Measurements from ENCODE around the gene KANK2. TPM values are rescaled to one million over a fixed set of nuclear protein-coding genes. Genes with fewer than 3 reads are reported as not detected.

KANK2 gene
- total RNA-seq, 1 donor from 2014 or later = 23.0 TPM

DNA sequence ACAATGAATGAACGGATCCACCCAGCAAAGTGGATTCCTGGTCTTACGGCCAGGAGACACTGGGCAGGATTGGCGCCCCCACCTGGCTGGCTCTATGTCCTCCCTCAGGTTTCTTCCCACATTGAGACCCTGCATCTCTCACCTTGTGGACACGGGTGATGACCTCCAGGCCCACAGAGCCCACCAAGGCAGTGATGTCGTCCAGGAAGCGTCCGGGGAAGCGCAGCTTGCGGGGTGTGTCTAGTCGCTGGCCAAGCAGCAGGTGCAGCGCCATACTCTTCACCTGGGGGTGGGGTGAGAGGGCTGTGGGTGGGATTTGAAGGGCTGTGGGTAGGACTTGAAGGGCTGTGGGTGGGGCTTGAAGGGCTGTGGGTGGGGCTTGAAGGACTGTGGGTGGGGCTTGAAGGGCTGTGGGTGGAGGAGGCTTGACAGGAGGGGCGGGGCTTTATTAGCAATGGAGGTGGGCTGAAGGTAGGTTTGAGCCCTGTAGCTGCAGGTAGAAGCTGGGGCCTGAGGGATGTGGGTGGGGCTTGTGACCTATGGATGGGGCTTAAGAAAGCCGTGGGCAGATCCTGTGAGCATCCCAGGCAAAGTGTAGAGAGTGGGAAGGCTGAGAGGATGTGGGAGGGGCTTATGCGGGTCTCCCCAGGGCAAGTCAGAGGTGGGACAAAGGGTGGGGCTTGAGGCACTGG lies 30.0 kb upstream of the KANK2 start:
- peaks cover 2% of the 10 kb centered on the region for H3K4me1 Mint-ChIP-seq (ENCODE audit: low read depth, unreplicated experiment)
- DNase-seq = no peak
- H3K36me3 Mint-ChIP-seq (ENCODE audit: unreplicated experiment) = peaks cover 18% of the 10 kb centered on the region
- no peak overlapping the region for H3K27ac Mint-ChIP-seq (ENCODE audit: unreplicated experiment)
- peaks cover 5% of the 10 kb centered on the region for H3K9me3 Mint-ChIP-seq (ENCODE audit: unreplicated experiment)
- peaks cover 4% of the 10 kb centered on the region for H3K27me3 Mint-ChIP-seq (ENCODE audit: unreplicated experiment)
- TF ChIP-seq, protein P1, sequence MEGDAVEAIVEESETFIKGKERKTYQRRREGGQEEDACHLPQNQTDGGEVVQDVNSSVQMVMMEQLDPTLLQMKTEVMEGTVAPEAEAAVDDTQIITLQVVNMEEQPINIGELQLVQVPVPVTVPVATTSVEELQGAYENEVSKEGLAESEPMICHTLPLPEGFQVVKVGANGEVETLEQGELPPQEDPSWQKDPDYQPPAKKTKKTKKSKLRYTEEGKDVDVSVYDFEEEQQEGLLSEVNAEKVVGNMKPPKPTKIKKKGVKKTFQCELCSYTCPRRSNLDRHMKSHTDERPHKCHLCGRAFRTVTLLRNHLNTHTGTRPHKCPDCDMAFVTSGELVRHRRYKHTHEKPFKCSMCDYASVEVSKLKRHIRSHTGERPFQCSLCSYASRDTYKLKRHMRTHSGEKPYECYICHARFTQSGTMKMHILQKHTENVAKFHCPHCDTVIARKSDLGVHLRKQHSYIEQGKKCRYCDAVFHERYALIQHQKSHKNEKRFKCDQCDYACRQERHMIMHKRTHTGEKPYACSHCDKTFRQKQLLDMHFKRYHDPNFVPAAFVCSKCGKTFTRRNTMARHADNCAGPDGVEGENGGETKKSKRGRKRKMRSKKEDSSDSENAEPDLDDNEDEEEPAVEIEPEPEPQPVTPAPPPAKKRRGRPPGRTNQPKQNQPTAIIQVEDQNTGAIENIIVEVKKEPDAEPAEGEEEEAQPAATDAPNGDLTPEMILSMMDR (IDR thresholded peaks at IDR 0.05; ENCODE audit: partially characterized antibody, unreplicated experiment) = no peak
- H3K4me3 Mint-ChIP-seq (ENCODE audit: unreplicated experiment) = no peak overlapping the region

DNA sequence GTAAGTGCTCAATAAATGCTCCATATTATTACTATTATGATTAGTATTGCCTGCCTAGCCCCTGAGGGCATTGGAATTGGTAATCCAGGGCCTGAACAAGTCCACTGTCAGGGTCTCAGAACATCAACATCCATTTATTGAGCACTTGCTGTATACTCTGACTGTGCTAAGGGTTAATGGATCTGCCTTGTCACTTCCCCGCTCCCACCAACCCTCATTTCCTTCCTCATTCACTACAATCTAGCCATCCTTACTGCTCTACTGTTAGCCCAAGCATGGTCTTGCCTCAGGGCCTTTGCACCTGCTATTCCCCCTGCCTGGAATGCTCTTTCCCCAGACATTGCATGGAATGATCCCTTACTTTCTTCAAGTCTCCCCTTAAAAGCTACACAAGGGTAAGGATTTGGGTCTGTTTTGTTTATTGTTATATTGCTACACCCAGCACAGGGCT lies 29.4 kb upstream of the KANK2 start:
- Mint-ChIP-seq H3K4me1 (ENCODE audit: low read depth, unreplicated experiment) (peaks cover 2% of the 10 kb centered on the region), H3K27me3 (ENCODE audit: unreplicated experiment) (peaks cover 5% of the 10 kb centered on the region), H3K27ac (ENCODE audit: unreplicated experiment) (no peak overlapping the region), H3K36me3 (ENCODE audit: unreplicated experiment) (peaks cover 23% of the 10 kb centered on the region), H3K4me3 (ENCODE audit: unreplicated experiment) (no peak overlapping the region), H3K9me3 (ENCODE audit: unreplicated experiment) (peaks cover 7% of the 10 kb centered on the region)
- DNase-seq = no peak
- TF ChIP-seq, protein P1 (IDR thresholded peaks at IDR 0.05; ENCODE audit: partially characterized antibody, unreplicated experiment) = no peak

GRCh38 chr19:11225815-11226214 lies 28.5 kb upstream of the KANK2 start:
- TF ChIP-seq, protein P1 (IDR thresholded peaks at IDR 0.05; ENCODE audit: partially characterized antibody, unreplicated experiment) = no peak
- H3K9me3 Mint-ChIP-seq (ENCODE audit: unreplicated experiment) = peaks cover 7% of the 10 kb centered on the region
- H3K27me3 Mint-ChIP-seq (ENCODE audit: unreplicated experiment) = peaks cover 7% of the 10 kb centered on the region
- no peak overlapping the region for H3K4me3 Mint-ChIP-seq (ENCODE audit: unreplicated experiment)
- H3K4me1 Mint-ChIP-seq (ENCODE audit: low read depth, unreplicated experiment) = peaks cover 2% of the 10 kb centered on the region
- DNase-seq = no peak
- peaks cover 32% of the 10 kb centered on the region for H3K36me3 Mint-ChIP-seq (ENCODE audit: unreplicated experiment)
- no peak overlapping the region for H3K27ac Mint-ChIP-seq (ENCODE audit: unreplicated experiment)

- H3K4me3 Mint-ChIP-seq (ENCODE audit: unreplicated experiment) = no peak overlapping the region
- H3K9me3 Mint-ChIP-seq (ENCODE audit: unreplicated experiment) = peaks cover 7% of the 10 kb centered on the region
- H3K27ac Mint-ChIP-seq (ENCODE audit: unreplicated experiment) = no peak overlapping the region
- peaks cover 2% of the 10 kb centered on the region for H3K4me1 Mint-ChIP-seq (ENCODE audit: low read depth, unreplicated experiment)
- peaks cover 33% of the 10 kb centered on the region for H3K36me3 Mint-ChIP-seq (ENCODE audit: unreplicated experiment)
- no peak for DNase-seq
- TF ChIP-seq, protein P1 (IDR thresholded peaks at IDR 0.05; ENCODE audit: partially characterized antibody, unreplicated experiment) = no peak
- H3K27me3 Mint-ChIP-seq (ENCODE audit: unreplicated experiment) = peaks cover 9% of the 10 kb centered on the region
These were observed 27.8 kb upstream of the KANK2 start for GRCh38 chr19:11225172-11225571.

- no peak overlapping the region for H3K4me3 Mint-ChIP-seq (ENCODE audit: unreplicated experiment)
- H3K9me3 Mint-ChIP-seq (ENCODE audit: unreplicated experiment) = peaks cover 6% of the 10 kb centered on the region
- TF ChIP-seq, protein P1 (IDR thresholded peaks at IDR 0.05; ENCODE audit: partially characterized antibody, unreplicated experiment) = no peak
- H3K36me3 Mint-ChIP-seq (ENCODE audit: unreplicated experiment) = peaks cover 31% of the 10 kb centered on the region
- peaks cover 2% of the 10 kb centered on the region for H3K4me1 Mint-ChIP-seq (ENCODE audit: low read depth, unreplicated experiment)
- no peak overlapping the region for H3K27ac Mint-ChIP-seq (ENCODE audit: unreplicated experiment)
- H3K27me3 Mint-ChIP-seq (ENCODE audit: unreplicated experiment) = peaks cover 9% of the 10 kb centered on the region
- no peak for DNase-seq
These were observed 27.1 kb upstream of the KANK2 start for GRCh38 chr19:11224429-11224828.

Measured in glutamatergic neuron (in vitro differentiated cells).